ENCODE data around the gene CCDC6. TPM values are rescaled to one million over a fixed set of nuclear protein-coding genes. Genes with fewer than 3 reads are reported as not detected.

The CCDC6 gene
- total and polyA plus RNA-seq, 2 of the 4 experiments (the other 2 are of a cell fraction) = 21.8 to 30.8 TPM

DNA sequence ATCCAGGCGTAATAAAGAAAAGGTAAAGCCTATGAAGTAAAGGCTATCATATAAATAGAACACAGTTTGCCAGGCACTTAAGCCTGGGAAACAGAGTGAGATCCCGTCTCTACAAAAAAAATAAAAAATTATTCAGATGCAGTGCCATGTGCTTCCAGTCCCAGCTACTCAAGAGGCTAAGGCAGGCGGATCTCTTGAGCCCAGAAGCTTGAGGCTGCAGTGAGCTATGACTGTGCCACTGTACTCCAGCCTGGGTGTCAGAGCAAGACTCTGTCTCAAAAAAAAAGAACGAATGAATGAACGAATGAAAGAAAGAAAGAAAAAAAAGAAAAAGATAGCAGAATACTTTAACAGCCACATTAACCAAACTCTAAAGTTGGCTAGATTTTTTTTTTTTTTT, 85.9 kb downstream of the CCDC6 start:
- BruUV-seq (replicated peaks) = no TSS peak
- Histone ChIP-seq H2BK120ac (ENCODE audit: low read depth, low read length) (no peak overlapping the region), H2BK15ac (ENCODE audit: low read depth, low read length) (no peak overlapping the region), H4K5ac (ENCODE audit: low read depth, low read length) (no peak overlapping the region), H4K20me1 (ENCODE audit: insufficient read depth, low read length) (no peaks in the 10 kb centered on the region), H3K18ac (ENCODE audit: low read depth, low read length) (no peak overlapping the region), H2AFZ (replicated peaks; ENCODE audit: low read length, poor library complexity) (no peak overlapping the region), H3K9me3 (ENCODE audit: control insufficient read depth, insufficient read depth, low read length) (no peaks in the 10 kb centered on the region), H4K8ac (ENCODE audit: low read depth in 2 of 2, low read length in 2 of 2) (no peak overlapping the region), H3K9ac (ENCODE audit: low read depth, low read length) (no peak overlapping the region), H2AK9ac (replicated peaks; ENCODE audit: low read depth, low read length, poor library complexity) (no peak overlapping the region), H3K23ac (ENCODE audit: low read depth, low read length) (no peak overlapping the region), H3K4me1 (ENCODE audit: control insufficient read depth, insufficient read depth, low read length) (no peaks in the 10 kb centered on the region), H3K14ac (replicated peaks; ENCODE audit: low read depth, low read length) (no peak overlapping the region), H3K36me3 (ENCODE audit: control insufficient read depth, insufficient read depth, low read length) (peaks cover 2% of the 10 kb centered on the region; the same call in 1 of the 2 replicates), H4K91ac (ENCODE audit: insufficient read depth, low read depth, low read length) (no peak overlapping the region), H3K4ac (ENCODE audit: low read depth, low read length) (no peak overlapping the region), H3K27me3 (ENCODE audit: control insufficient read depth, insufficient read depth, low read length) (no peaks in the 10 kb centered on the region), H3K56ac (ENCODE audit: extremely low read depth, insufficient read depth, low read length) (no peak overlapping the region), H3K4me2 (ENCODE audit: low read depth, low read length) (no peak overlapping the region), H3K27ac (ENCODE audit: insufficient read depth, low read length) (no peak overlapping the region), H2AK5ac (ENCODE audit: low read depth, low read length) (no peak overlapping the region), H2BK20ac (ENCODE audit: low read depth, low read length) (no peak overlapping the region), H2BK5ac (ENCODE audit: low read depth, low read length, poor library complexity, severe bottlenecking) (no peak overlapping the region), H3K4me3 (ENCODE audit: insufficient read depth, low read depth, low read length) (no peak overlapping the region), H3K9me1 (ENCODE audit: insufficient read depth, low read length) (peaks cover 2% of the 10 kb centered on the region; the same call in 1 of the 2 replicates), H3K79me1 (ENCODE audit: low read depth in 1 of 2, low read length in 2 of 2) (peaks cover 21 to 43% of the 10 kb centered on the region in 2 experiments)
- ATAC-seq (ENCODE audit: low read depth) = no peak
- intact Hi-C loops (cut with micrococcal nuclease) = no loop called here
- no CpG with 5 or more reads among the region's 5 CpGs for WGBS, 2 experiments (ENCODE audit: extremely low coverage in 2 of 2, insufficient read length in 1 of 2)
- POLR2A ChIA-PET (ENCODE audit: unreplicated experiment) = no interaction called here
- CTCF ChIA-PET = interaction anchor here (2.1 kb wide), 1 partner anchor 10 kb away, joined by 6 read pairs; no protein-coding TSS in a partner anchor
- no peak for DNase-seq
- no peak for TF ChIP-seq CEBPB (IDR thresholded peaks at IDR 0.05; ENCODE audit: low read depth, low read length)
- TF ChIP-seq, protein P1, sequence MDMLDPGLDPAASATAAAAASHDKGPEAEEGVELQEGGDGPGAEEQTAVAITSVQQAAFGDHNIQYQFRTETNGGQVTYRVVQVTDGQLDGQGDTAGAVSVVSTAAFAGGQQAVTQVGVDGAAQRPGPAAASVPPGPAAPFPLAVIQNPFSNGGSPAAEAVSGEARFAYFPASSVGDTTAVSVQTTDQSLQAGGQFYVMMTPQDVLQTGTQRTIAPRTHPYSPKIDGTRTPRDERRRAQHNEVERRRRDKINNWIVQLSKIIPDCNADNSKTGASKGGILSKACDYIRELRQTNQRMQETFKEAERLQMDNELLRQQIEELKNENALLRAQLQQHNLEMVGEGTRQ (IDR thresholded peaks at IDR 0.05; ENCODE audit: low read depth, low read length) = no peak
- no peak for TF ChIP-seq POLR2A (IDR thresholded peaks at IDR 0.05; ENCODE audit: low read depth, low read length)
- no peak for TF ChIP-seq RCOR1 (IDR thresholded peaks at IDR 0.05; ENCODE audit: insufficient replicate concordance, low read length)
- TF ChIP-seq MAFK (IDR thresholded peaks at IDR 0.05; ENCODE audit: low read depth, low read length) = no peak
- no peak for TF ChIP-seq MAZ (IDR thresholded peaks at IDR 0.05; ENCODE audit: borderline replicate concordance, low read depth, low read length)
- no peak for TF ChIP-seq CTCF (conservative IDR thresholded peaks at IDR 0.05; ENCODE audit: low read depth, low read length)
- no peak for TF ChIP-seq CHD1 (IDR thresholded peaks at IDR 0.05; ENCODE audit: low read depth, low read length)
- TF ChIP-seq RFX5 (IDR thresholded peaks at IDR 0.05; ENCODE audit: low read depth, low read length) = no peak
- no peak for TF ChIP-seq BHLHE40 (IDR thresholded peaks at IDR 0.05; ENCODE audit: low read depth, low read length)
- no peak for TF ChIP-seq RAD21 (IDR thresholded peaks at IDR 0.05; ENCODE audit: low read length)
- TF ChIP-seq NFE2L2 (IDR thresholded peaks at IDR 0.05; ENCODE audit: low read depth, low read length) = no peak
- no peak for TF ChIP-seq FOS (IDR thresholded peaks at IDR 0.05; ENCODE audit: low read depth, low read length)
- TF ChIP-seq, protein P2, sequence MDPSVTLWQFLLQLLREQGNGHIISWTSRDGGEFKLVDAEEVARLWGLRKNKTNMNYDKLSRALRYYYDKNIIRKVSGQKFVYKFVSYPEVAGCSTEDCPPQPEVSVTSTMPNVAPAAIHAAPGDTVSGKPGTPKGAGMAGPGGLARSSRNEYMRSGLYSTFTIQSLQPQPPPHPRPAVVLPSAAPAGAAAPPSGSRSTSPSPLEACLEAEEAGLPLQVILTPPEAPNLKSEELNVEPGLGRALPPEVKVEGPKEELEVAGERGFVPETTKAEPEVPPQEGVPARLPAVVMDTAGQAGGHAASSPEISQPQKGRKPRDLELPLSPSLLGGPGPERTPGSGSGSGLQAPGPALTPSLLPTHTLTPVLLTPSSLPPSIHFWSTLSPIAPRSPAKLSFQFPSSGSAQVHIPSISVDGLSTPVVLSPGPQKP (IDR thresholded peaks at IDR 0.05; ENCODE audit: borderline replicate concordance, low read depth, low read length) = no peak
- no peak for TF ChIP-seq MXI1 (IDR thresholded peaks at IDR 0.05; ENCODE audit: borderline replicate concordance, low read depth, low read length)
- TF ChIP-seq SMC3 (IDR thresholded peaks at IDR 0.05; ENCODE audit: low read depth, low read length) = no peak
- in situ Hi-C loops (cut with MboI; ENCODE audit: low sequenced_read_pairs) = no loop called here
- dilution Hi-C loops (cut with HindIII; ENCODE audit: low sequenced_read_pairs, unreplicated experiment) = no loop called here

Measured in IMR-90 (cell line).